Right renal cortex interstitium (tissue), 3 donors: ENCODE data around the gene PHF20. TPM values are rescaled to one million over a fixed set of nuclear protein-coding genes. Genes with fewer than 3 reads are reported as not detected.
"Not testable (repeated sequence)": the region's sequence is repeated elsewhere in the genome, so short reads cannot be mapped to it uniquely, and the experiment has no call there.

Source experiments
- DNase-seq, 3 donors: peaks; one replicate each; pipeline ENCODE4 v3.0.0-alpha.2; 2013; ENCODE audit warnings: low read depth in 3 of 3, low spot score in 2 of 3
- polyA plus RNA-seq, 3 donors: library from polyadenylated mRNA; unstranded; fragments of 120-200 nt; gene quantifications; one replicate each; pipeline ENCODE4 v1.2.1, GENCODE V29; 2013; ENCODE audit not compliant: insufficient read length in 3 of 3

PHF20 gene
- polyA plus RNA-seq, 3 donors, result 38.7 to 43.9 (median 41.6) TPM

GRCh38 chr20:35882427-35883161 is 110.8 kb downstream of the PHF20 start:
- not testable (repeated sequence) for DNase-seq

- DNase-seq, result peak in 1 of 3 donors; percentile 33
Measured at GRCh38 chr20:35883336-35883777, 111.5 kb downstream of the PHF20 start.

- DNase-seq, result peak in 2 of 3 donors; percentile 53 to 56
Measured at GRCh38 chr20:35883778-35884540, 112.1 kb downstream of the PHF20 start.

- no peak for DNase-seq
Measured at GRCh38 chr20:35884541-35884865, 112.7 kb downstream of the PHF20 start.

- no peak for DNase-seq
Measured at GRCh38 chr20:35885212-35885611, 113.4 kb downstream of the PHF20 start.

GRCh38 chr20:35886537-35886936 is 114.7 kb downstream of the PHF20 start:
- DNase-seq, result no peak

- no peak for DNase-seq
Measured at GRCh38 chr20:35887393-35888064, 115.7 kb downstream of the PHF20 start.

GRCh38 chr20:35888657-35889056 is 116.8 kb downstream of the PHF20 start:
- no peak for DNase-seq

GRCh38 chr20:35891375-35891774 is 119.6 kb downstream of the PHF20 start:
- no peak for DNase-seq

- no peak for DNase-seq
Measured at GRCh38 chr20:35892871-35893270, 121.1 kb downstream of the PHF20 start.

GRCh38 chr20:35893942-35894341 is 122.1 kb downstream of the PHF20 start:
- no peak for DNase-seq

GRCh38 chr20:35895516-35895915 is 123.7 kb downstream of the PHF20 start:
- DNase-seq, result not testable (repeated sequence)

- no peak for DNase-seq
Measured at GRCh38 chr20:35899064-35899463, 127.2 kb downstream of the PHF20 start.

GRCh38 chr20:35901230-35901629 is 129.4 kb downstream of the PHF20 start:
- not testable (repeated sequence) for DNase-seq

GRCh38 chr20:35901678-35902544 is 130.1 kb downstream of the PHF20 start:
- no peak for DNase-seq

GRCh38 chr20:35902545-35902941 is 130.7 kb downstream of the PHF20 start:
- no peak for DNase-seq

GRCh38 chr20:35903843-35904242 is 132.0 kb downstream of the PHF20 start:
- DNase-seq, result no peak

- DNase-seq, result no peak
Measured at GRCh38 chr20:35904982-35905663, 133.3 kb downstream of the PHF20 start.

- no peak for DNase-seq
Measured at GRCh38 chr20:35907017-35907701, 135.3 kb downstream of the PHF20 start.
